Lung microvascular endothelial cell (primary cell): ENCODE measurements around the gene CD27. TPM values are rescaled to one million over a fixed set of nuclear protein-coding genes. Genes with fewer than 3 reads are reported as not detected.

Experiments
- DNase-seq, 2 donors: peaks; one replicate each; pipeline versions ENCODE4 v3.0.0 to v3.0.0-alpha.2; 2010; ENCODE audit warnings: low read depth in 2 of 2
- total RNA-seq: library from RNA; depleted of rRNA; stranded (reverse); fragments of >200 nt; gene quantifications from 2 replicates; pipeline ENCODE4 v1.2.1, GENCODE V29; 2014

Gene CD27
- total RNA-seq, 1 donor from 2014 or later: not detected

GRCh38 chr12:6434205-6435140 lies 10.3 kb upstream of the CD27 start:
- no peak for DNase-seq

DNA sequence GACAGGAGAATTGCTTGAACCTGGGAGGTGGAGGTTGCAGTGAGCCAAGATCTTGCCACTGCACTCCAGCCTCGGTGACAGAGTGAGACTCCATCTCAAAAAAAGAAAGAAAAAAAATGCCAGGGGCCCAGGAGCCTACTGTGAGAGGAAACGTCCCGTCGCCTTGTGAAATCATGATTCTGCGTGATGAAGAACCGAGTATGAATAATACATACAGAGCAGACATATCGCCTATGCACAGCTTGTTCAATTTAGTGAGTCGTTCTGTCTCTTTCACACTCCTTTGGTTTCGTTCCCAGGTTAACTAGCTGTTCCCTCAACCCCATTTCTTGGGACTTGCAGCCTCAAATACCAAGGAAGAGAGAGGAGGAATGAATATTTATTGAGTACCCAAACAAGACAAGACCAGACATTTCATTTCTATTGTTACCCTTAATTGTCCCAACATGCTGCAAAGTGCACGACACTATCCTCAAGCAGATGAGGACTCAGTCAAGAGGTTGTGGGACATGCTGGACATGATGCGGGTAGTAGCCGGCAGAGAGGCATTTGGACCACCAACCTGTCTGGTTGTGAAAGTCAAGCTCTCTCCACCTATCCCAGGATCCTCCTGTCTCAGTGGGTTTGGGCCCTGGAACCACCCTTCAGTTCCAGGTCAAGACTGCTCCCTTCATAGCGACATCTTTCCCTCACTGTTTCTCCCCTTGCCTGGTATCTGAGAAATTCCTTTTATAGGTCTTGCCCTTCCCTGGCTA lies 8.6 kb upstream of the CD27 start:
- no peak for DNase-seq

- no peak for DNase-seq
Observed at GRCh38 chr12:6437586-6437985, 7.2 kb upstream of the CD27 start.

DNA sequence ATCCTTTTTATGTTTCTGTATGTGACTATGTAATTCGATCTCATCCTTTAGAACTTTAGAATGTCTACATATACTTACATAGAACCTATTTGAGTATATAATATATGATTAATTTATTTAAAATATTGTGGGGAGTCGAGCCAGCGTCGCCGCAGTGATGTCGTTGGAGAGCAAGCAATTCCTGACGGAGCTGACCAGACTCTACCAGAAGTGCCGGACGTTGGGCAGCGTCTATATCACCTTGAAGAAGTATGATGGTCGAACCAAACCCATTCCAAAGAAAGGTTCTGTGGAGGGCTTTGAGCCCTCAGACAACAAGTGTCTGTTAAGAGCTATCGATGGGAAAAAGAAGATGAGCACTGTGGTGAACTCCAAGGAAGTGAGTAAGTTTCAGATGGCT lies 6.4 kb upstream of the CD27 start:
- no peak for DNase-seq

- peak in 1 of 2 donors; percentile 28 for DNase-seq
Observed at GRCh38 chr12:6440391-6440790, 4.4 kb upstream of the CD27 start.

DNA sequence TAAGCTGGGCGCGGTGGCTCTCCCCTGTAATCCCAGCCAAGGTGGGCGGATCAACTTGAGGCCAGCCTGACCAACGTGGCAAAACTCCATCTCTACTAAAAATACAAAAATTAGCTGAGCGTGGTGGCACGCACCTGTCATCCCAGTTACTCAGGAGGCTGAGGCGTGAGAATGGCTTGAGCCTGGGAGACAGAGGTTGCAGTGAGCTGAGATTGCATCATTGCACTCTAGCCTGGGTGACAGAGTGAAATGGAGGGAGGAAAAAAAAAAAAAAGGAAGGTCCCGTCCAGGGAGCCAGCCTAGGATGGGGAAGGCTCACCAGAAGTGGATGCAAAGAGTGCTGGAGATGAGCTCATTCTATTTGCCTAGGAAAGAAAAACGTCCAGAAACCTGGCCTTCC lies 1.9 kb upstream of the CD27 start:
- DNase-seq: no peak

DNA sequence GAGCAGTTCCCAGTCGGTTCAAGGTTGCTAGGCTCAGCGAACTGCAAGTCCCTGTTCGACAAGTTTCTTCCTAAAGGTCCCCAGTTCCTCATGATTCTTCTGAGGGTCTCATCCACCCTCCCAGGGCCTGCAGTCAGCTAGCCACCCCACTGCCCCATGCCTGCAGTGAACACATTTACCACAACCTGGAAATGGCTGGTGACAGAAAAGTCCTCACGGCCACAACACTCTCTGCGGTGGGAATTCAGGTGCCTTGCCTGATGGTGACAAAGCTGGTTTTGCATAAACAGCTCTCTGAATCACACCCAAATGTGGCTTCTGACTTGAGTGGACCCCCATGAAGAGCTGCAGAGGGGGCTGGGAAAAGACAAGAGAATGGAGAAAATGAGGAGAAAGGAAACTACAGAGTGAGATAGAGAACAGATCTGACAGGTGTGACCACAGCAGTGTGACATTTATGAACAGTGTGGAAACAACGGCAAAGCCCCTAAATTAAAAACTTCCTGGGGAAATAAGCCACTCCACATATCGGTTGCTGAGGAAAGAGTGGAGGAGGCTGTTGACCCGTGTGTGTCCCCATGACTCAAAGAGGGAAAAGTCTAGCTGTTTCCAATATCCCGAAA lies 1.3 kb upstream of the CD27 start:
- no peak for DNase-seq

DNA sequence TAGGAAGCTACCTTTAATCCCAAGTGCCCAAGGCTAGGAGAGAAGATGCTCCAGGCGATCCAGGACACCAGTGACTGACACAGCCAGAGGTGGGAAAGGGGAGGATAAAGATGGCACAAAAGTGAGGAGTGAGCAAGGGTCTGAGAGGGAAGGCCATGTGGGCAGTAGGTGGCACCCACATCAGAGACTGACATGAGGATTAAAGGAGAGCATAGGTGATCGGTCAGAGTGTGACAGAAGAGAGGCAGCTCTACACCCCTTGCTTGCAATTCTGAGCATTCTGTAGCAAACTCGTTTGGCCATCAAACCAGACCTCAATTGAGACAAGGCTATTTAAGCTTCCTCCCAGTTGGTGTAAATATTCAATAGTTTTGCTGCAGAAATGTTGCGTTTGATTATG lies 724 bp upstream of the CD27 start:
- no peak for DNase-seq

- DNase-seq: no peak
Observed at GRCh38 chr12:6450091-6450868, 5.5 kb downstream of the CD27 start.

DNA sequence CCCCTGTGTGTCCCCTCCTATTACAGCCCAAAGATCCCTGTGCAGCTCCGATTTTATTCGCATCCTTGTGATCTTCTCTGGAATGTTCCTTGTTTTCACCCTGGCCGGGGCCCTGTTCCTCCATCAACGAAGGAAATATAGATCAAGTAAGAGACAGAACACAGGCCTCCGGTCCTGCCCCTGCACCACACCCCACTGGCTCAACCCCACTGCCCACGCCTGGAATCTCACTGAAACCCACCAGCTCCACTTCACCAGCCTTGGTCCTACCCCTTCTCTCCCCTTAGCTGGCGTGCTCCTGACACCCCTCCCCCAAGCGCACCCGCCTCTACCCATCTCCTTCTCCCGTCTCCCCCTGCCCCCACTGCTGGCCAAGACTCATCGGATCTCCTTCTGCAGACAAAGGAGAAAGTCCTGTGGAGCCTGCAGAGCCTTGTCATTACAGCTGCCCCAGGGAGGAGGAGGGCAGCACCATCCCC lies 6.2 kb downstream of the CD27 start:
- no peak for DNase-seq

DNA sequence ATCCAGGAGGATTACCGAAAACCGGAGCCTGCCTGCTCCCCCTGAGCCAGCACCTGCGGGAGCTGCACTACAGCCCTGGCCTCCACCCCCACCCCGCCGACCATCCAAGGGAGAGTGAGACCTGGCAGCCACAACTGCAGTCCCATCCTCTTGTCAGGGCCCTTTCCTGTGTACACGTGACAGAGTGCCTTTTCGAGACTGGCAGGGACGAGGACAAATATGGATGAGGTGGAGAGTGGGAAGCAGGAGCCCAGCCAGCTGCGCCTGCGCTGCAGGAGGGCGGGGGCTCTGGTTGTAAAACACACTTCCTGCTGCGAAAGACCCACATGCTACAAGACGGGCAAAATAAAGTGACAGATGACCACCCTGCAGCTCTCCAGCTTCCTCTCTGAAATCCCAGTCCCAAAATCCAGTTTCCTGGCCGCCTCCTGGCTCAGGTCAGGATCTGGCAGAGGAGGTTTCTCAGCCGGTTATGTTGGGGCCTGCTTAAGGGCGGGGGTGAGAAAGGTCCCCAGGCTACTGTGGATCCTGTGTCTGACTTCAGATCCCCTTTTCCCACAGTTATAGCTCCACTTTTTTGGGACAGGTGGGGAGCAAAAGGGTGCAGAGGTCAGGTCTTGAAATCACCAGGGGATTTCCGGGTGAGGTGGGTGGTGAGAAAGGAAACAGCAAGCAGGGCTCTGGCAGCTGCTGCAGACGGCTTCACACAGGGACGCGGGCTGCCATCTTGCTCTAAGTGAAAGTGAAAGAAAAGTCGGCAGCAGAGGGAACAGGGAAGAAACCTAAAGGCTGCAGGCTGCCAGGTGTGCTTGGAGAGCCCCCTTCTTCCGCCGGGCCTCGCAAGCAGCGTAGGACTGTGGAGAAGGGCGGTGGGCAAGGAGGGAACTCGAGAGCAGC lies 6.8 kb downstream of the CD27 start, which contains the start of gene TAPBPL:
TSS of gene TAPBPL (plus strand) at position 695 of the 897 bp plus-strand sequence. CDS start 207 bp downstream, outside the sequence.
- peak; percentile 87 to 97 for DNase-seq

GRCh38 chr12:6452245-6452943 lies 7.6 kb downstream of the CD27 start:
- DNase-seq: peak in 1 of 2 donors; percentile 52

GRCh38 chr12:6452944-6453630 lies 8.3 kb downstream of the CD27 start:
- DNase-seq: peak; percentile 31 to 77

- DNase-seq: no peak
Observed at GRCh38 chr12:6457220-6457945, 12.6 kb downstream of the CD27 start.

- no peak for DNase-seq
Observed at GRCh38 chr12:6458281-6459003, 13.7 kb downstream of the CD27 start.

- no peak for DNase-seq
Observed at GRCh38 chr12:6459004-6459337, 14.2 kb downstream of the CD27 start.

DNA sequence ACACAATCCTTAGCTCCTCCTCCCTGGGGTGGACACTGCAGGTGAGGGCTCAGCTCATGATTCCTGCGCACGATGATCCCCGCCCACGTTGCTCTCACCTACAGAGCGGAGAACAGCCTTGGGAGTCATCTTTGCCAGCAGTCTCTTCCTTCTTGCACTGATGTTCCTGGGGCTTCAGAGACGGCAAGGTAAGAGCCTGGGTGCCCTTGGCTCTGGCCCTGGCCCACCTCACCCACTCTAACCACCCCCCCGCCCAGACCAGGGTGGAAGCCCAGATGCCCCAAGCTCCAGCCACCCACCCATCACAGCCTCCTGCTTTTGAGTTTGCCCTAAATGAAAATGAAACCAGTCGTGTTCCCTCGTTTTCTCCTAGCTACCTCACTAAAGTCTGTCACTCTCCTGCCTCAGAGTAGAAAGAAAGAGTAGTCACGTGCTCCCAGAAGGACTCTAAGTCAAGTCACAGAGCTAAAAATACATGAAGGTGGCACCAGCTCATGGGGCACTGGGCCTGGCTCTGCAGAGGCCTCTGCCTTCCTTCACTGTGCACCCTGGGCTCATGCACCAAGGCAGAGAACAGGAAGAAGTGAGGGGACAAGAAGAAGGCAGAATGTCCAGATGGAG lies 16.1 kb downstream of the CD27 start:
- DNase-seq: no peak
